NCI-H82 treated with DMSO at 0.1 percent for 48 hours (cell line): ENCODE data around the gene CROCC2.

Experiments used
- DNase-seq: peaks from one replicate; lab custom pipeline; 2025; ENCODE audit not compliant: unreplicated experiment; lab: John Stamatoyannopoulos, UW

Gene CROCC2

DNA sequence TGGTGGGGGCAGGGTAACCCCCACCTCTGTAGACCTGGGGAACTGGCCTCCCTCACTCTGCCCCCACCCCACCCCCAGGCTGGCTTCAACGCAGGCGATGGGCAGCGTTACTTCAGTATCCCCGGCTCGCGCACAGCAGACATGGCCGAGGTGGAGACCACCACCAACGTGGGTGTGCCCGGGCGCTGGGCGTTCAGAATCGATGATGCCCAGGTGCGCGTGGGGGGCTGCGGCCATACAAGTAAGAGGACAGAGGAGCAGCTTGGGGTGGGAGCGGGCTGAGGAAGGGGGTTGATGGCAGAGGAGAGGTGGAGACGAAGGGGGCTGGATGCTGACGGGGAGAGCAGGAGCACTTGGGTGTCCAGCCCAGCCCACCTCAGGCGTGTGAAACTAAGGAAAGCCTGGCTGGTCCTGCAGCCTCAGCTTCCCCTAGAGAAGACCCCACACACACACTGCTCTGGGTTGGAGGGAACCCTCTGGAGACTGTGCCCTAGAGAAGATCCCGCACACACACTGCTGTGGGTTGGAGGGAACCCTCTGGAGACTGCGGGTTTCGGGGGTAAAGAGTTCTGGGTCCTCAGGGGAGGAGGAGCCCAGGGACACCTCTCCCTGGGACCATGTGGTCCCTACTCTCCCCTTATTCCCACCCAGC, 128.5 kb downstream of the CROCC2 start:
- DNase-seq = no peak

DNA sequence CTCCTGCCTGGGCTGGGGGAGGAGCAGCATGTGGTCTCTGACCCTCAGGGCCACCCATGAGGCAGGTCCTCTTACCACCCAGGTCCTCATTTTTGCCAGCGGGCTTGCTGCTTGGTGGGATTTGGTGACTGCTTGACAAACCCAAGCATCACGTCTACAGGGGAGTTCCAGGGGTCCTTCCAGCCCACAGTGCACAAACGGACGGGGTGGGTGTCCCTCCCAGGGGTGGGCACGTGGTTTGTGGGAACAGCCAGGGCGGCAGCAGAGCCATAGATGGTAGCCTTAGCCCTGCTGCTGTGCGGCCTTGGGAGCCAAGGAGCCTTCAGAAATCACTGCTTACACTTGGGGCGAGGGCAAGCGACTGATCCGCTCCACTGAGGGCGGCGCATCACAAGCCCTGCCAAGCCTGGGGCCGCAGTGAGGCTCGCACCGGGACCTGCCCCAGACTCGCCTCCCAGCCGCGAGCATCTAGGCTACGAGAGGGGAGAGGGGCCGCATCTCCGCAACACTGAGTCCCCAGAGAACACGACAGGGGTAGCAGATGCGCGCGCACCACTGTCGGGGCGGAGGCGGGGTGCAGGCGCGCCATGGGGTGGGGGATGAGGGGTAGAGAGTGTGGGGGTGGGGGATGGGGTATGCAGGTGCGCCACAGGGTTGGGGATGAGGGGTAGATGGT, 129.1 kb downstream of the CROCC2 start:
- DNase-seq = no peak

DNA sequence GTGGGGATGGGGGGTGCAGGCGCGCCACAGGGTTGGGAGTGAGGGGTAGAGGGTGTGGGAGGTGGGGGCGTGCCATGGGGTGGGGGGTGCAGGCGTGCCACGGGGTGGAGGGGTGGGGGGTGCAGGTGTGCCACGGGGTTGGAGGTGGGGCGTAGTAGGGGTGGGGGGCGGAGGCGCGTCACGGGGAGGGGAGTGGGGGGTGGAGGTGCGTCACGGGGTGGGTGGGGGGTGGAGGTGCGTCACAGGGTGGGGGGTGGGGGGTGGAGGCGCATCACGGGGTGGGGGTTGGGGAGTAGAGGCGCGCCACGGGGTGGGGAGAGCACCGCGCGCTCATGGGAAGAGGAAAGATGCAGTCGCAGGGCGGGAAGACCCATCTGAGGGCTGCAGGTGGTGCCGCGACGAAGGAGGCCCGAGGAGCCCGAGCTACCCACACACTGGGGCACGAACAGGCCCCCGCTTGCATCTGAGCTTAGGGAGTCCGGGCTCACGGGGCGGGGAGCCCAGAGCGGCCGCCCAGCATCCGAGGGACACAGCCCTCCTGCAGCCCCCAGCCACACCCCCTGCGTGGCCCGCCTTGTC, 129.8 kb downstream of the CROCC2 start:
- DNase-seq = no peak

DNA sequence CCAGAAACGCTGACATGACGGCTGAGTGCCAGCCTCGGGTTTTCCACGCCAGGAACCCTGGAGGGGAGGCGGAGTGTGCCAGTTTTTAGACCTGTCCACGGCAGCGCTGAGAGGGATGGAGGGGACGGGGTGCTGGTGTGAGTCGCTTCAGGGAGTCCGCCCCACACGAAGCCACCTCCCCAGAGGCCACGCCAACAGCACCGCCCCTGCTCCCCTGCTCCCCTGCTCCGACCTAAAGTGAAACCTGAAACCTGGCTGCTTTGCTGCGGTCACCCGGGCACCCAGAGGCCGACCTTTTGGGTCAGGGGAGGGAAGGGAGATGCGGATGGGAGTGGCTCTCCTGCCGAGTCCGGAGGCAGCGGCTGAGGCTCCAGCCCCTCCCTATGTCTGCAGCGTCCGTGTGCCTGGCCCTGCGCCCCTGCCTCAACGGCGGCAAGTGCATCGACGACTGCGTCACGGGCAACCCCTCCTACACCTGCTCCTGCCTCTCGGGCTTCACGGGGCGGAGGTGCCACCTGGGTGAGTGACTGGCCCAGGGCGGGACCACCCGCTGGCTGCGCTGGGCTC, 130.3 kb downstream of the CROCC2 start:
- no peak for DNase-seq

DNA sequence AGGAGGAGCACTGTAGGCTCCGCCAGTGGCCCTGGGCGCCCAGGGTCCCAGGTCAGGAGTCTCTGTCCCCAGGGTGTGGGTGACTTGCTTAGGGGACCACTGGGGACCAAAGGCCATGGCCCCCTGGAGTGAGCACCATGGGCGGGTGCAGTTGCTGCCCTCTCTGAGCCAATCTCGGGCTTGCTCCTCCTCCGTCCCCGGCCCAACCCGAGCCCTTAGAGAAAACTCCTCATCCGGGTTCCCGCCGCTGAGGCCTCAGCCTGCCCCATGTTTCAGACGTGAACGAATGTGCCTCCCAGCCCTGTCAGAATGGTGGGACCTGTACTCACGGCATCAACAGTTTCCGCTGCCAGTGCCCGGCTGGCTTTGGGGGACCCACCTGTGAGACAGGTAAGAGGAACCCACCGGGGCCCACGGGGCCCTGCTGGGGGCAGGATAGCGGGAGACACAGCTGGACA, 130.9 kb downstream of the CROCC2 start:
- DNase-seq = no peak

DNA sequence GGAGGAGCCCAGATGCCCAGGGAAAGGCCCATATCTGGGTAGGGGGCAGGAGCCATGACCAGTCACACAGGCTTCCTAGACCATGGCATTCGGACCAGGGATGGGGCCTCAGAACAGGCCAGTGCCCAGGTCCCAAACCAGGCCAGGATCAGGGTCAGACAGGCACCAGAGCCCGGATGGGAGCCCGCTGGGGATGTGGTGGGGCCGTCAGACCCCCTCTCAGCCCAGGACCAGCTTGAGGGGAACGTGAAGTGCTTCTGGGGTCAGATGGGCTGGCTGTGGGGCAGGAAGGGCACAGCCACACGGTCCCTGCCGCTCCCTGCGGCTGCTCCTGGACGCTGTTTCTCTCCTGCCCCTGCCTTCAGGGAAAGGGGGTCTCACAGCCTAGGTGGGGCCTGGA, 131.4 kb downstream of the CROCC2 start:
- no peak for DNase-seq

DNA sequence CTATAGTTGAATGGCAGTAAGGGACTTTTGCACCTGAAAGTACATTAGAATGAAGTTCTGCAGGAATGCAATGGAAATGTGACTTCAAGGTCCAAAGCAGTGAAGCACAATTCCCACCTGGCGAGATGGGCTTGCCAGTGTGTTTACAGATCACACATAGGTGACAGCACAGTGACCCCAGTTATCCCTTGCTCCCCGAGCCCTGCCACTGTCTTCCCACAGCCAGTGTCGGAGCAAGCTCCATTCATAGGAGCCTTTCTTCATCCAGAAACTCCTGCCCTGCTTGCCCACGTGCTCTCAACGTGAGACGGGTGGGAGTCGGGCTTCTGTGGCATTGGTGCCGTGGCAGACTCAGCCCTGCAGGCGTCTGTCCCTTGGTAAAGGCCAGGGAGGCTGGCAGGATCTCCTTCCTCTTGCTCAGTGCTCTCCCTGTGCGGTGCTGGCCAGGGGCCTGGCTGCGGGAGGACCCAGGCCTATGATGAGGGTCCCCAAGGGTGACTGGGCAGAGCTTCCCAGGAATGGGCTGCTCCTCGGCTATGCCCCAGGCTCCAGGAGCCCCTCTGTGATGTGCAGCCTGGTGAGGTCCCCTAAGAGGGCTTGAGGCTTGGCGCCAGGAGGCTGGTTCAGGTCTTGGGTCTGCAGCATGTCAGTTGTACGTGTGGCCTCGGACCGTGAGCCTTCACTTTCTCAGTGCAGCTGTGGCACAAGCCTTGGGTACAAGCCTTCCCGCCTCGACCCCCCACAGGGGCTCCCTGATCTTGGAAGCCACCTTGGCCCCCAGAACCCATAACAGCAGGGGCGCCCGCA, 132.4 kb downstream of the CROCC2 start:
- DNase-seq = no peak

DNA sequence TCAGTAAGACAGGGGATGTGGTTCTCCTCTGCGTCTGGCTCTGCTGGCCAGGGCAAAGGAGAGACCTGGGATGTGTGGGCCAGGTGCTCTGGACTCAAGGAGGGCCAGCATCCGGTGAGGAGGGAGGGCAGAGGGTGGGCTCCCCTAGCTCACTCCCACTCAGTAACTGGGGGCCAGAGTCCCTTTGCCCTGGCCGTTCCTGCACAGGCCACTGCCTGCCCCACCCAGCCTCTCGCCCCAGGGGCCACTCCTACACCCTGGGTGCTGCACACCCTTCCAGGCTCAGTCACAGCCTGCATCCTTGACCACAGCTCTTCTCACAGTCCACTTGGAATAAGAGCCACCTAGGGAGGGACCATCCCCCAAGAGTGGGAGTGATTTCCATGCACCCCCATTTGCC, 133.3 kb downstream of the CROCC2 start:
- DNase-seq = no peak

DNA sequence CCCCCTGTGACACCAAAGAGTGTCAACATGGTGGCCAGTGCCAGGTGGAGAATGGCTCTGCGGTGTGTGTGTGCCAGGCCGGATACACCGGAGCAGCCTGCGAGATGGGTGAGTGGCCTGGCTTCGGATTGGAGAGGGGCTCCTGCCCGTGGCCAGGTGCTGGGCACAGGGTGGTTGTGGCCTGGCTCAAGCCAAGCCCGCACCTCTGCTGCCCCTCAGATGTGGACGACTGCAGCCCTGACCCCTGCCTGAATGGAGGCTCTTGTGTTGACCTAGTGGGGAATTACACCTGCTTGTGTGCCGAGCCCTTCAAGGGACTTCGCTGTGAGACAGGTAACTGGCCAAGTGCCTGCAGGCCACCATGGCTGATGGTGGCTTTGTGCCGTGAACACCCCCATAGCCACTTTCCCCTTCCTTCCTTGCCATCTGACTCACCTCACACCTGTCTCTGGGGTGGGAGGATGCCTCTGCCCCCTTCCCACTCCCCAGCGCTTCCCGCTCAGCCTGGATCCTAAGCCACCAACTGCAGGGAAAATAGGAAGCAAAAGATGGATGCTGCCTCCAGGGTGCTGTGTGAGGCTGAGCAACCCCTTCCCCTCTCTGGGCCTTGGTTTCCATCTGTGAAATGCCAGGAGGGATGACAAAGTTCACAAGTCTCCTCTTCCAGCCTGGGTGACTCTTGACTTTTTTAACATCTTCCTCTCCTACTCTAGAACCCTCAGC, 134.1 kb downstream of the CROCC2 start:
- no peak for DNase-seq

DNA sequence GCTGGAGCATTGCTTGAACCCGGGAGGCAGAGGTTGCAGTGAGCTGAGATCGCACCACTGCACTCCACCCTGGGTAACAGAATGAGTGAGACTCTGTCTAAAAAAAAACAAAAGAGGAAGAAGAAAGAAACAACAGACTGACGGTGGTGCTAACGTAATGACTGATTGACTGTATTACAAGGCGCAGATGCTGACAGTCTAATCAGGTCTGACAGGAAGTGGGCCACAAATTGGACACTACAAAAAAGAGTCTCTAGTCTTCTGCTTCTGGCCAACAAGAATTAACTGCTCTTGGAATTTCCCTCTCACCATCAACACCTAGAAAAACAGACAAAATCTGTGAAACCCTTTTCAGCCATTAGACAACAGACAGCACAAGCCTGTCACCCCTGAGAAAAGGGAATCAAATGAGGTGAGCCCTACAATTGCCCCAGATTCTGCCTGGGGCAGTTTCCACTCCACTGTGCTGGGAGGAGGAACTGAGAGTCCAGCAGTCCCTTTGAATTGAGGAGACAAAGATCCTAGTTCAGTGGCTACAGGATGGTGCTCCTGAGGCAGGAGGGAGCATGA, 135.5 kb downstream of the CROCC2 start:
- DNase-seq = no peak
